GM10847 (cell line): Measurements from ENCODE around the gene COTL1.

Experiments used
- POLR2A ChIP-seq: IDR thresholded peaks from 2 replicates; pipeline ENCODE4 v1.6.1; 2011; ENCODE audit not compliant: insufficient read length; ENCODE audit errors: extremely low read depth

Gene COTL1

GRCh38 chr16:84596801-84597527 is 20.9 kb downstream of the COTL1 start:
- no peak for TF ChIP-seq POLR2A

- no peak for TF ChIP-seq POLR2A
These were observed 21.7 kb downstream of the COTL1 start for GRCh38 chr16:84596161-84596560.

GRCh38 chr16:84595052-84595481 is 22.8 kb downstream of the COTL1 start:
- TF ChIP-seq POLR2A: no peak

- TF ChIP-seq POLR2A: no peak
These were observed 23.2 kb downstream of the COTL1 start for GRCh38 chr16:84594725-84595038.

GRCh38 chr16:84593825-84594724 is 23.8 kb downstream of the COTL1 start:
- TF ChIP-seq POLR2A: peak; percentile 35

GRCh38 chr16:84592718-84593117 is 25.2 kb downstream of the COTL1 start:
- no peak for TF ChIP-seq POLR2A

GRCh38 chr16:84589975-84590719 is 27.7 kb downstream of the COTL1 start:
- TF ChIP-seq POLR2A: no peak

- TF ChIP-seq POLR2A: no peak
These were observed 28.9 kb downstream of the COTL1 start for GRCh38 chr16:84588991-84589390.

- TF ChIP-seq POLR2A: no peak
These were observed 32.0 kb downstream of the COTL1 start for GRCh38 chr16:84585886-84586285.

- TF ChIP-seq POLR2A: no peak
These were observed 32.4 kb downstream of the COTL1 start for GRCh38 chr16:84585467-84585866.

- TF ChIP-seq POLR2A: no peak
These were observed 33.2 kb downstream of the COTL1 start for GRCh38 chr16:84584678-84585077.

- no peak for TF ChIP-seq POLR2A
These were observed 33.9 kb downstream of the COTL1 start for GRCh38 chr16:84583995-84584394.

- TF ChIP-seq POLR2A: no peak
These were observed 34.8 kb downstream of the COTL1 start for GRCh38 chr16:84582958-84583516.

GRCh38 chr16:84581158-84581557 is 36.7 kb downstream of the COTL1 start:
- TF ChIP-seq POLR2A: no peak

- TF ChIP-seq POLR2A: no peak
These were observed 37.9 kb downstream of the COTL1 start for GRCh38 chr16:84579936-84580335.
